SK-N-SH treated with all-trans-retinoic acid at 6 μM for 48 hours (cell line): Measurements from ENCODE around the gene UROC1.

Experiments used
- ATAC-seq: fragments of 200-7000 bp; cut with Tn5 transposase; 3 replicates; pipeline ENCODE4 v1.9.1; 2020; ENCODE audit warnings: mild to moderate bottlenecking, moderate library complexity
- ARNTL ChIP-seq: fragments of 450-650 bp; formaldehyde crosslinking; IDR thresholded peaks from 2 replicates; pipeline ENCODE4 v1.5.0; 2020; ENCODE audit warnings: low read depth, mild to moderate bottlenecking, moderate library complexity, borderline replicate concordance
- BACH2 ChIP-seq: fragments of 250-450 bp; sonication (Bioruptor Pico); IDR thresholded peaks from 2 replicates; pipeline ENCODE4 v1.9.0; 2021; ENCODE audit warnings: mild to moderate bottlenecking, borderline replicate concordance
- CSDC2 ChIP-seq: fragments of 250-450 bp; sonication (Bioruptor Pico); IDR thresholded peaks from 2 replicates; pipeline ENCODE4 v1.5.0; 2020; ENCODE audit warnings: mild to moderate bottlenecking, moderate library complexity
- CSRNP3 ChIP-seq: fragments of 250-450 bp; sonication (Bioruptor Pico); IDR thresholded peaks from 2 replicates; pipeline ENCODE4 v1.5.1; 2021; ENCODE audit warnings: mild to moderate bottlenecking, moderate library complexity
- ESRRG ChIP-seq: fragments of 250-450 bp; sonication (Bioruptor Pico); IDR thresholded peaks from 2 replicates; pipeline ENCODE4 v1.6.1; 2021; ENCODE audit warnings: mild to moderate bottlenecking
- GLIS3 ChIP-seq: fragments of 250-450 bp; sonication (Bioruptor Pico); IDR thresholded peaks from 2 replicates; pipeline ENCODE4 v1.5.0; 2020; ENCODE audit warnings: mild to moderate bottlenecking, moderate library complexity
- ISL1 ChIP-seq: fragments of 250-450 bp; sonication (Bioruptor Pico); IDR thresholded peaks from 2 replicates; pipeline ENCODE4 v2.1.2; 2022; ENCODE audit warnings: mild to moderate bottlenecking, moderate library complexity
- OSR1 ChIP-seq: fragments of 250-450 bp; sonication (Bioruptor Pico); IDR thresholded peaks from 2 replicates; pipeline ENCODE4 v1.8.0; 2022; ENCODE audit warnings: moderate library complexity, mild to moderate bottlenecking, inconsistent platforms
- PATZ1 ChIP-seq: fragments of 250-450 bp; sonication (Bioruptor Pico); IDR thresholded peaks from 2 replicates; pipeline ENCODE4 v1.8.0; 2020; ENCODE audit warnings: mild to moderate bottlenecking, moderate library complexity, borderline replicate concordance
- POU6F1 ChIP-seq: fragments of 250-450 bp; sonication (Bioruptor Pico); IDR thresholded peaks from 2 replicates; pipeline ENCODE4 v1.8.0; 2021; ENCODE audit warnings: low read depth, mild to moderate bottlenecking, moderate library complexity, borderline replicate concordance
- RARB ChIP-seq: fragments of 250-450 bp; sonication (Bioruptor Pico); IDR thresholded peaks from 2 replicates; pipeline ENCODE4 v1.8.0; 2021; ENCODE audit warnings: mild to moderate bottlenecking, moderate library complexity
- SNAI2 ChIP-seq: fragments of 250-450 bp; sonication (Bioruptor Pico); IDR thresholded peaks from 2 replicates; pipeline ENCODE4 v1.5.0; 2020; ENCODE audit warnings: mild to moderate bottlenecking, moderate library complexity
- TCF4 ChIP-seq: fragments of 250-450 bp; sonication (Bioruptor Pico); IDR thresholded peaks from 2 replicates; pipeline ENCODE4 v1.8.0; 2021; ENCODE audit warnings: mild to moderate bottlenecking, moderate library complexity, borderline replicate concordance
- TOX ChIP-seq: fragments of 250-450 bp; sonication (Bioruptor Pico); IDR thresholded peaks from 2 replicates; pipeline ENCODE4 v1.8.0; 2021; ENCODE audit warnings: mild to moderate bottlenecking, moderate library complexity, borderline replicate concordance
- ZFP3 ChIP-seq: fragments of 250-450 bp; sonication (Bioruptor Pico); IDR thresholded peaks from 2 replicates; pipeline ENCODE4 v1.5.0; 2020; ENCODE audit warnings: mild to moderate bottlenecking, moderate library complexity
- ZFP30 ChIP-seq: fragments of 450-650 bp; formaldehyde crosslinking; IDR thresholded peaks from 2 replicates; pipeline ENCODE4 v1.5.0; 2022; ENCODE audit warnings: mild to moderate bottlenecking, moderate library complexity
- ZNF565 ChIP-seq: fragments of 450-650 bp; formaldehyde crosslinking; conservative IDR thresholded peaks from 2 replicates; pipeline ENCODE4 v1.5.0; 2020; ENCODE audit warnings: low read depth, mild to moderate bottlenecking, moderate library complexity
- ZNF70 ChIP-seq: fragments of 450-650 bp; formaldehyde crosslinking; IDR thresholded peaks from 2 replicates; pipeline ENCODE4 v1.5.0; 2020; ENCODE audit warnings: mild to moderate bottlenecking, moderate library complexity
- ZNF8 ChIP-seq: fragments of 450-650 bp; formaldehyde crosslinking; IDR thresholded peaks from 2 replicates; pipeline ENCODE4 v1.5.0; 2020; ENCODE audit warnings: mild to moderate bottlenecking, moderate library complexity
- TF ChIP-seq, protein P1 (sequence below): fragments of 250-450 bp; sonication (Bioruptor Pico); IDR thresholded peaks from 2 replicates; pipeline ENCODE4 v1.5.1; 2020; ENCODE audit warnings: low read depth, mild to moderate bottlenecking, moderate library complexity

Gene UROC1

DNA sequence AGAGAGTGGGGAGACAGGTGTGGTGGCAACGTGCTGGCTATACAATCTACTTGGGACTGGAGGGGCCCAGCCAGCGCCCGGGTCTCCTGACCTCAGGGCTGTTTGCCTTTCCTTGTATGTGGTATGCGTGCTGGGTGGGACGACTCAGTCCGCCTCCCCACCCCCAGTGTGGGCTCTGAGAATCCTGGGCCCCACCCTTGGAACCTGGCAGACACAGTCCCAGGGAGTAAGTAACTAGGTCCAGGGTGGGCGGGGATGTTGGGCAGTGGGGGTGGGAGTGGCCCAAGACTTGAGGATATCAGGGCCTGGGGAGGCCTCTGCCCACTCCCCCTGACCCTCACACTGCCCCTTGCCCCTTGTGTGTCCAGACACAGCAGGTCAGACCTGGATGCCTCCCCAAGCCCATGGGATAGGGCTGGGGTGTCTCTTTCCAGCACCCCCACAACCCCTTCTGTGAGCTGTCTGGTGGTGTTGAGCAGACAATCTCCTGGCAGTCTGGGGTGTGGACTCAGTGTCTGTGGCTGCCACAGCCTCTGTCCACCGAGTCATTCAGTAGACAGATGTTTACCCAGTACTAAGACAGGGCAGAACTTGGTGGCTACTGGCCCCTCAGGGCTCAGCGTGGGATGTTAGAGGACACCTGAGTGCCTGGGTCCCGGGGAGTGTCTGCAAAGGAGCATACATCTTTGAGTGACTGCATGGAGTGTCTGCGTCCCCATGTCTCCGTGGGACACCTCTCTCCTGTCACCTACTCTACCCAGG, 7.7 kb upstream of the UROC1 start:
- TF ChIP-seq ISL1 (CRISPR knock-in tag) (no peak), ZFP30 (CRISPR knock-in tag) (no peak), POU6F1 (CRISPR knock-in tag) (no peak), ESRRG (CRISPR knock-in tag) (no peak), TOX (no peak), ZNF70 (CRISPR knock-in tag) (no peak), ZFP3 (no peak), ZNF565 (CRISPR knock-in tag) (no peak), GLIS3 (no peak), RARB (CRISPR knock-in tag) (no peak), BACH2 (CRISPR knock-in tag) (no peak), ARNTL (CRISPR knock-in tag) (no peak), PATZ1 (CRISPR knock-in tag) (no peak), CSDC2 (CRISPR knock-in tag) (no peak), OSR1 (CRISPR knock-in tag) (no peak)
- TF ChIP-seq, protein P1, sequence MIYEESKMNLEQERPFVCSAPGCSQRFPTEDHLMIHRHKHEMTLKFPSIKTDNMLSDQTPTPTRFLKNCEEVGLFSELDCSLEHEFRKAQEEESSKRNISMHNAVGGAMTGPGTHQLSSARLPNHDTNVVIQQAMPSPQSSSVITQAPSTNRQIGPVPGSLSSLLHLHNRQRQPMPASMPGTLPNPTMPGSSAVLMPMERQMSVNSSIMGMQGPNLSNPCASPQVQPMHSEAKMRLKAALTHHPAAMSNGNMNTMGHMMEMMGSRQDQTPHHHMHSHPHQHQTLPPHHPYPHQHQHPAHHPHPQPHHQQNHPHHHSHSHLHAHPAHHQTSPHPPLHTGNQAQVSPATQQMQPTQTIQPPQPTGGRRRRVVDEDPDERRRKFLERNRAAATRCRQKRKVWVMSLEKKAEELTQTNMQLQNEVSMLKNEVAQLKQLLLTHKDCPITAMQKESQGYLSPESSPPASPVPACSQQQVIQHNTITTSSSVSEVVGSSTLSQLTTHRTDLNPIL = no peak
- ATAC-seq = no peak

DNA sequence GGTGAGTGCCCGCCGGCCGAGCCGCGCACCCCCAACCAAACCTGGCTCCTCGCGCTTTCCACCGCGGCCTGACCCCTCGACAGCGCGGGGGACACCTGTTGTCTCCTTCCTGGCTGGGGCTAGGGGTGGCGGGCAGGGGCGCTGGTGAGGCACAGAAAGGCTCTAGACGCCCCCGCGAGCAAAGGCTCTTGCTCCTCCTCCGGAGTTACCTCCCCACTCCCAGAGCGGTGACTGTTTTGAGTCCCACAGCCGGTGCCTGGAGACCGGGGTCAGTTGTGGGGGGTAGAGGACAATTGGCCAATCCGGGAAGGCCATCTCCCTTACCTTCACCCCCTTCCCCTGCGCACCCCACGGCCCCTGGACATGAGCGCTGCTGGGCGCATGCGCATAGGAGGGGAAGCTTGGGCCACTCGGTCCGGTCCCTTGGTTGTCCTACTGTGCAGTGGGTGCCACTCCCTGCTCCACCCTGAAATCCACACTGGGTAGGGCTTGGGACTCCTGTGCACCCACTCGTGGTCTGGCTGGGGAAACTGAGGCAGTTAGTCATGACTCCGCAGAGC, 6.9 kb upstream of the UROC1 start:
- ATAC-seq = peak; percentile 25
- TF ChIP-seq ZFP30 (CRISPR knock-in tag) (no peak), GLIS3 (no peak), ZNF70 (CRISPR knock-in tag) (no peak), CSRNP3 (CRISPR knock-in tag) (no peak), ZFP3 (no peak), SNAI2 (no peak), POU6F1 (CRISPR knock-in tag) (no peak)

DNA sequence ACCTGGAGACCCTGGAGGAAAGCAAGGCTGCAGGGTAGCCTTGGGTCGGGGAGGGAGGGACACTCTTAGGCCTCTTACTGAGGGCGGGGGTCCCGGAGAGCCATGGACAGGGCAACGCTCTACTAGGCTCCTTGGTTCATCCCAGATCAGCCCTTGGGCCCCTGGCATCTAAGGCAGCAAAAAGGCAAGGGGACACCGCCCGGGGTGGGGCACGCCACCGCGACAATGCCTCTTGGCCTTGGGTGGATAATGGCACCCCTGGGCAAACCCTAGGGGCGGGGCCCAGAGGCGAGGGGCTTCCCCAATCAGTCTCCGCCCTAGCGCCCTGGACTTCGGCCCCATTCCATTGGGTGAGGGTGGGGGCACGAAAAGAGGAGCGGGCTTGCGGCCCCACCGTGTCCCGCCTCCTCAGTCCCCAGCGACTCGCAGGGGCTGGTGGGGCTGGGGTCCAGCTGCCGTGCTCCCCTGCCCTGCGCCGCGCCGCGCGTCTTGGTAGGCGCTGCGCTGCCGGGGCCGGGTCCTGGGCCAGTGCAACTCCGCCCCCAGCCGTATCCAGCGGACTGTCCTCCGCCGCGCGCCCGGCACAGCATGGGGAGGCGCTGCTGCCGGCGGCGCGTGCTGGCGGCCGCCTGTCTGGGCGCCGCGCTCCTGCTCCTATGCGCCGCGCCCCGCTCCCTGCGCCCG, 6.3 kb upstream of the UROC1 start, which contains the start of gene CHST13:
Gene CHST13, plus strand, starts transcription at position 411 of the 684 bp plus-strand sequence. Its CDS starts 178 bp downstream, at position 589.
- peak; percentile 72; the same call in 1 of the 2 replicates for TF ChIP-seq ZFP3
- no peak for TF ChIP-seq TCF4 (CRISPR knock-in tag)
- no peak for TF ChIP-seq ZFP30 (CRISPR knock-in tag)
- no peak for TF ChIP-seq ZNF8 (CRISPR knock-in tag)
- peak; percentile 88 for ATAC-seq
